Left renal cortex interstitium (tissue), 4 donors: Measurements from ENCODE around the gene RASA1. TPM values are rescaled to one million over a fixed set of nuclear protein-coding genes. Genes with fewer than 3 reads are reported as not detected.

Source experiments
- DNase-seq, 4 donors: peaks; one replicate each; pipeline ENCODE4 v3.0.0-alpha.2; 2013; ENCODE audit warnings: low read depth in 4 of 4, low spot score in 2 of 4, missing footprints in 1 of 4
- polyA plus RNA-seq, 4 donors: library from polyadenylated mRNA; unstranded; fragments of 120-200 nt; gene quantifications; one replicate each; pipeline ENCODE4 v1.2.1, GENCODE V29; 2013; ENCODE audit not compliant: insufficient read length in 4 of 4

The RASA1 gene
- polyA plus RNA-seq, 4 donors: 45.3 to 54.2 (median 49.2) TPM

DNA sequence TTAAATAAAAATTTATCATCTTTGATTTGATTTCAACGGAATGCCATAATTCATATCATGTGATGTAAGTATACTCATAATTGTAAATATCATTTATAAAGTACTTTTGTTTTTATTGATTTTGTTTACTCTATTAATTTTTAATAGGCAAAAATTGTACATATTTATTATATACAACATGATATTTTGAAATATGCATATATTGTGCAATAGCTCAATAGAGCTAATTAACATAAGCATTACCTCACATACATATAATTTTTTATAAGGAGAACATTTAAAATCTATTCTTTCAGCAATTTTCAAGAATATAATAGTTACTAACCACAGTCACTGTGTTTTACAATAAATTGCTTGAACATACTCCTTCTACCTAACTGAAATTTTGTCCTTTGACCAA lies 170.0 kb downstream of the RASA1 start:
- DNase-seq: no peak

DNA sequence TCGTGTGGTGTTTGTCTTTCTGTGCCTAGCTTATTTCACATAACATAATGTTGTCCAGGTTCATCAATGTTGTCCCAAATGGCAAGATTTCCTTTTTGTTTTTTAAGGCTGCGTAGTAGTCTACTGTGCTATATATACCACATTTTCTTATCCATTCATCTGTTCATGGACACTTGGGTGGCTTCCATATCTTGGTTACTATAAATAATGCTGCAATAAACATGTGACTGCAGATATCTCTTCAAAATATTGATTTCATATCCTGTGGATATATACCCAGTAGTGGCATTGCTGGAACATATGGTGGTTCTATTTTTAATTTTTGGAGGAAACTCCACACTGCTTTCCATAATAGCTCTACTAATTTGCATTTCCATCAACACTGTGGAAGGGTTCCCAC lies 170.5 kb downstream of the RASA1 start:
- no peak for DNase-seq

Other genes with a start within 250 kb of the RASA1 start
- gene CCNH, start 145.0 kb downstream of the RASA1 start, polyA plus RNA-seq: 10 to 100 TPM; 49.4 to 62.3 (median 52.6) TPM